NCI-H1048 (cell line): ENCODE data around the gene TOP2B.

Experiments
- DNase-seq: peaks from one replicate; lab custom pipeline; 2025; lab: John Stamatoyannopoulos, UW

TOP2B gene

GRCh38 chr3:25674670-25675069 is 10.0 kb upstream of the TOP2B start:
- no peak for DNase-seq

- no peak for DNase-seq
Observed at GRCh38 chr3:25673738-25674298, 9.1 kb upstream of the TOP2B start.

DNA sequence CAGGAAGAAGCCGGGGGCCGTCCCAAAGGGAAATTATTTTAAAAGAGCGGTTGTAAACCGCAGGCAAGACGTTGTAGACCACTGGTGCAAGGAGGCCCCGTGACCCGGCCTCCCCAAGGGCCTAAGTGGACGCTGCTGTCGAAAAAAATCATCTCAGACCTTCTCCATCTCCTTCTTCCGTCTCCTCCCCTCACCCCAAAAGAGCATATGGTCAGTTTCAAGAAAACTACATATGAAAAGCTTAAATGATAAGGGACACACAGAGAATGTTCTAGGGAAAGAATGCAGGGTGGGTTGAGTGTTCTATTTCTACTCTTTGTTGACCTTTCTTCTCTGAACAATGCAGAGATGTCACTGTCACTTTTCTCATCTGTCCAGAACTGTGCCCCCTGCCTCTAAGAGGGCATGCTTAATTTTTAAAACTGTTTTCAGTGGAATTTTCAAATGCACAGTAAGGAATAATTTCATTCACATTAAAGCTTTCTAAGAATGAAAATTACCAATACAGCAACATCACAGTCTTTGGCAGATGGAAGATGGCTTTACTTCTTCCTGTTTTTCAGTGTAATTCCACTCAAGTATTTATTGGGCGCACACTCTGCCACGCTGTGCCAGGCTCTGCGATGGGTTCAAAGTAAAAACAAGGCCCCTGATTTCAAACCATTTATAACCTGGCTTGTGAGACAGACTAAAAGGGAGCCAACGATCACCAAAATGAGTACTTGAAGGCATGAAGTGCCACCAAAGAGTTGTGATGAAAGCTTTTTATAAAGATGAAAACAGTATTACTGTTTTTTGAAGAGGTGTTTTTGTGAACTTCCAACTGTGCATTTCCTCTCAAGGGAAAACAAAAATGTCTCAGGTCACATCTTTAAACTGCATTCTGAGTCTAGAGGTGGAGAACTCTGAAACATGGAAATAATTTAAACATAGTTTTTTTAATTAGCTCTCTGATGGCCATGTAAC is 891 bp upstream of the TOP2B start:
- DNase-seq: no peak

DNA sequence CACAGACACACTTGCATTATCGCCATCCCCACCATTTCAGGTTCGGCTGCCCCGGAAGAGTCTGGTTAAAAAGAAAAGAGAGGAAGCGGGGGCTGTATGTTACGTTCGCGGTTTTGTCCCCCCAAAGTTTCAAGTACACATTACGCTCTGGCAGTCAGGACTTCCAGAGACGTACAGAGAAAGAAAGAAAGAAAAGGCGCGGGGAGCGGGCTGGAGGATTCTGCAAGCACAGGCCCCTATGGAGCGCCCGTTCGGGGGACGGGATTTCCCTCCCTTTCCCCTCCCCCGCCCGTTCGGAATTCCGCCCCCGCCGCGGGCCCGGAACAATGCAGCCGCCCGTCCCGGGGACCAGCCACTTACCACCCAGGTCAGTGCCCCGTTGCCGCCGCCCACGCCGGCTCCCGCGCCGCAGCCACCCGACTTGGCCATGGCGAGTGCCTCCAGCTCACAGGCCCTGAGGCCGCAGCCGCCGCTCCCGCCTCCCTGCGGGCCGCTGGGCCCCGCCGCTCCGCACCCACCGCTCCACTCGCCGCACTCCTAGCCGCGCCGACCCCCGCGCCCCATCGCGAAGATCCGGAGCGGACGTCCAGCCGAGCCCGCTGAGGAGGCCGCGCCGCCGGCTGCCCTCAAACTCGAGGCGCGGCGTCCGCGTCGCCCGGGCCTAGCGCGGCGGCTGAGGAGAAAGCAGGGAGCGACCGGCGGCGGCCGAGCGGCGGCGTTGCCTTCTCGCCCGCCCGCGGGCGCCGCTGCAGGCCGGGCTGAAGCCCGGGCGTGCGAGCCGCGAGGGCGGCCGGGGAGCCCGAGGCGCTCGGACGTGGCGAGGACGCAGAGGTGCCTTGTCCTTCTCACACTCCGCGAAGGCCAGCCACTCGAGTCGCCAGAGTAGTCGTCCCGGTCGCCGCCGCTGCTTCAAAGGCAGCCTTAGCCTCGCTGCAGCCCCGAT is 567 bp downstream of the TOP2B start:
- DNase-seq: peak; percentile 6

GRCh38 chr3:25663347-25663868 is 1.3 kb downstream of the TOP2B start:
- DNase-seq: no peak

DNA sequence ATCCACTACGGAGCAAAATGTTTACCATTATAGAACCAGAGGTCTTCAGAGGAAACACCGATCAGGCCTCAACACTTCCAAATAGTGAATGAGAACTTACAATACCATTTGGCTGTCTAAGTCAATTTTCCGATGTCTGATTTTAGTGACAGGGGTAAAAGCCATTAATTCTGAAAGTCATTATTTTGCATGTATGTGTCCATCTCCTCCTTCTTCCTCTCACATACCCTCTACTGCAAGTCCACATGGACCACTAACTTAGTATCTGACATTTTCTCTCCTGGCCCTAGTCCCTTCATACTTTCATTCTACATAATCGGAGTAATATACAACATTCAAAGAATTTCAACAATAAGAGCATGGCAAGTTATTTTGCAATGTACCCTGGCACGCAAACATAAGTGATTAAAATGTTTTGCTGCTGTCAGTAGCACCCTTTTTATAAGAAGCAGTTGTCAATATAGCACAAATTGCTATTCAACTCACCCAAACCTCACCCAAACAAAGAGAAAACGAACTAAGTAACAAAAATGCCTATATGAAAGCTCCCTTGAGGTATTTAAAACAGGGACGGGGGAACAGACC is 1.9 kb downstream of the TOP2B start:
- DNase-seq: no peak

DNA sequence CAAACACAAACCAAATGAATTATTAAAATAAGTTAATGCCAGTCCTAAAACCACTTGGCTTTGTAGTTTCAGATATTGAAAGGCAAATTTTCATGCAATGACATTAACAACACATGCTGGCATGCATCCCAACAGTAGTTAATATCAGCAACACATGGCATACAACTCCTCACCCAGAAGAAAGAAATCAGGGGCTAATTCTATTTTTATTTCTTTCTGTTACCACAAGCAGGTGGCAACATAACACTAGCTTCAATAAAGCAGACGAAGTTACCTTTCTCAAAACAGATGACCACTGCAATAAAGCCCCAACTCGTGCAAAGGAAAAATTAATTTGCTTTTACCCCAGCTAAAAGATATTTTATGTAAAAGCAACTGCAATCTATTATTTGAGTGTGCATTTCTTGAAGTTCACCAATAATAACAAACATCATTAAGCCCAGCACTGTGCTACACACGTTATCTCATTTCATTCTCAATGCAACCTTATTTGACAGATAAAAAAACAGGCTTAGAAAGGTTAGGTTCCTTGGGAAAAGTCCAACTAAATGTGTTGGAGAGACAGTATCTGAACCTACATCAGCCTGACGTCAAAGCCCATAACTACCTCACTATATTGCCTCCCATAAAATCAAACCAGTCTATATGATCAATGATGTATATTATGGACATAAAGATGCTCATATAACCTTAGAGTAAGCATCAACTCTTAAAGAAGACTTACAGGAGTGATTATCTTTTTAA is 2.8 kb downstream of the TOP2B start:
- no peak for DNase-seq

- no peak for DNase-seq
Observed at GRCh38 chr3:25658836-25659235, 5.9 kb downstream of the TOP2B start.

GRCh38 chr3:25657293-25657692 is 7.4 kb downstream of the TOP2B start:
- no peak for DNase-seq

- DNase-seq: no peak
Observed at GRCh38 chr3:25655659-25656058, 9.0 kb downstream of the TOP2B start.

DNA sequence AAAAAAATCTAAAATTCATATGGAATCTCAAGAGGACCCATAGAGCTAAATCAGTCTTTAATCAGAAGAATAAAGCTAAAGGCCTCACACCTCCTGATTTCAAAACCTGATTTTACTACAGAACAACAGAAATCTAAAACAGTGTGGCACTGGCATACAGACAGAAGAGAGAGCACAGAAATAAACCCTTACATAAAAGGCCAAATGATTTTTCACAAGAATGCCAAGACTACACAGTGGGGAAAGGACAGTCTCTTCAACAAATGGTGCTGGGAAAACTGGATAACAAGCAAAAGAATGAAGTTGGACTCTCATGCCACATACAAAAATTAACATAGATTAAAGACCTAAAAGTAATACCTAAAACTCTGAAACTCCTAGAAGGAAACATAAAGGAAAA is 10.1 kb downstream of the TOP2B start:
- DNase-seq: no peak

DNA sequence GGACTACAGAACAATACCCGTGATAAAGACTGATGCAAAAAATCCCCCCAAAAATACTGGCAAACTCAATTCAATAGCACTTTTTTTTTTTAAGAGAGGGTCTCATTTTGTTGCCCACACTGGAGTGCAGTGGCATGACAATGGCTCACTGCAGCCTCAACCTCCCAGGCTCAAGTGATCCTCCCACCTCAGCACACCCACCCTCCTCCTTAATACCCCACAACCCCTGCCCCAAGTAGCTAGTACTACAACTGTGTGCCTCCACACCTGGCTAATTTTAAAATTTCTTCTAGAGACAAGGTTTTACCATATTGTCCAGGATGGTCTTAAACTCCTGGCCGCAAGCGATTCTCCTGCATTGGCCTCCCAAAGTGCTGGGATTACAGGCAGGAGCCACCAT is 11.4 kb downstream of the TOP2B start:
- DNase-seq: no peak

DNA sequence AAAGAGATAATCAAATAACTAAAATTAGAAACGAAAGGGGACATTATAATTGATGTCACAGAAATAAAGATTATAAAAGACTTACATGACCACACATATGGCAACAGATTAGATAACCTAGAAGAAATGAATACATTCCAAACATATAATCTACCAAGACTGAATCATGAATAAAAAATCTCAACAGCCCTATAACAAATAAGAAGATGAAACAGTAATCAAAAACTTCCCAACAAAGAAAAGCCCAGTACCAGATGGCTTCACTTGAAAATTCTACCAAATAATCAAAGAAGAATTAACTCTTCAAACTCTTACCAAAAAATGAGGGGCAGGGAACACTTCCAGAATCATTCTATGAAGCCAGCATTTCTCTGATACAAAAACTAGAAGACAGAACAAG is 11.8 kb downstream of the TOP2B start:
- no peak for DNase-seq

- no peak for DNase-seq
Observed at GRCh38 chr3:25648925-25649830, 15.5 kb downstream of the TOP2B start.

DNA sequence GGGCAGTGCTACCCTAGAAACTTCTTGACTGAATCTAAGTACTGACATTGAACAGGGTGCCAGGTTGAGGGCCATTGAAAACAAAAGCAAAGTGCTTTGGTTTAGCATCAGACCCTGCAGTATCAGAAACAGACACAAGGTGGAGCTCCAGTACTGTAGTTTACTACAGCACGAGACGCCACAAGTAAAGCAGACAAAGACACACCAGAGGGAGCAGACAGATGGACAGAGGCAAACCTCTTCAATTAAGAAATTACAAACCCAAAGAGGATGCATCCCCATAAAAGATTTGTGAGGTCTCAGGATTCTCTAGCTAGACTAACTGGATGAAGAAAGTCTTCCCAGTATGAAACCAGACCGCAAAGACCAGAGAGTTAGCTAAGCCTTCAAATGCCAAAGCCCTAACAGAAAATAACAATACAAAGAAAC is 16.6 kb downstream of the TOP2B start:
- peak; percentile 10 for DNase-seq

GRCh38 chr3:25635038-25635437 is 29.7 kb downstream of the TOP2B start:
- no peak for DNase-seq

DNA sequence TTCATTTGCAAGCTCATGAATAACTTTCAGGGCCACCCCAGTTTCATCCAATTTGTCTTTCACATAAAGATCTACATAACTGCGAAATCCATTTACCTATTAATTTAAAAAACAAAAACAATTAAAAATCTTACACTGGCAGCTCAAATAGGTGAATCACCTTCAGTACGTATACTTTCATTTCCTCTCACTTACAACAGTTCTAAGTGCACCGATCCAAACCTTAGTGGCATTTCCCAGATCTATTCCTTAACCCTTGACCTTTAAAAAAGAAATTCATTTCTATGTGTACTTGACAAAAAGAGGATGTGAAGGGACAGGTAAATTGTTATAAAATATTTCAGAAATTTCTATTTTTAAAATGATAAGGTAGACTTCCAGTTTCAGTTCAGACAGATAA is 30.8 kb downstream of the TOP2B start:
- DNase-seq: no peak

GRCh38 chr3:25631989-25632388 is 32.7 kb downstream of the TOP2B start:
- DNase-seq: no peak

DNA sequence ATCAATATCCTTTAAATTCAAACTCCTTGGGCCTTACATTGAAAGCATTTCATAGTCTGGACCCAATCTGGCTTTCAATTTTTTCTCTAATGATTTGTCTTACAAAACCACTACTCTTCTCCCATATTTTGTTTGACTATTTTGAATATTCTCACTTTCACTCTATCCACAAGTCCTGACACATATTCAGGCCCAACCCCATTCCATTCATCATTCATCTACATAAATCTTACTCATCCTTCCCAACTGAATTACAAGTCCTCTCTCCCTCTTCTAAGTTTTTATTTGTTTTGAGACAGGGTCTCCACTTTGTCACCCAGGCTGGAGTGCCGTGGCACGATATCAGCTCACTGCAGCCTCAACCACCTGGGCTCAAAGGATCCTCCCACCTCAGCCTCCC is 43.6 kb downstream of the TOP2B start:
- no peak for DNase-seq

DNA sequence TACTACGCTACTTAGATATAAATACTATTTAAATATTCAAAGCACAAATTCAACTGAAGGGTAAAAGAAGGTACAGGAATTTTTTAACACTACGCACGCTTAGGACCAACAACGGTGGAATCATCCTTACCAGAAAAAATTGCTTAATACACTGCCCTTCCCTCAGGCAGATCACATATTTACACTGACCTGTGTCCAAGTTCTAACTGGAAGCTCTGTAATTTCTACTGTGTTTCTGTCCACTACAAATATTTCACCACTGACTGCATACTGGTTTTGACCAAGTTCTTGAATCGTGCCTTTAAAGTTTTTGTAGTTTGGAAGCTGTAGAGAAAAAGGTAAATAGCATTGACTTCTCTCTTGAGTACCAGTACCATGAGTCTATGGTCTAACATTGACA is 44.2 kb downstream of the TOP2B start:
- DNase-seq: no peak
